AG20443 (cell line): ENCODE results near the gene OR11A1.

ENCODE experiments used
- DNase-seq: peaks from one replicate; pipeline ENCODE4 v3.0.0; 2012; ENCODE audit warnings: low spot score, mixed read lengths

The OR11A1 gene

GRCh38 chr6:29388533-29388932, 68.3 kb downstream of the OR11A1 start:
- no peak for DNase-seq

GRCh38 chr6:29376003-29376402, 80.9 kb downstream of the OR11A1 start:
- no peak for DNase-seq
